ENCODE results near the gene PNMA6E. TPM values are rescaled to one million over a fixed set of nuclear protein-coding genes. Genes with fewer than 3 reads are reported as not detected.
A peak's percentile ranks its signal among the peaks of the same experiment; 100 is the strongest.
"Not testable (repeated sequence)": the region's sequence is repeated elsewhere in the genome, so short reads cannot be mapped to it uniquely, and the experiment has no call there.

PNMA6E gene
- total RNA-seq, 1 experiment from 2014 or later, result not detected

DNA sequence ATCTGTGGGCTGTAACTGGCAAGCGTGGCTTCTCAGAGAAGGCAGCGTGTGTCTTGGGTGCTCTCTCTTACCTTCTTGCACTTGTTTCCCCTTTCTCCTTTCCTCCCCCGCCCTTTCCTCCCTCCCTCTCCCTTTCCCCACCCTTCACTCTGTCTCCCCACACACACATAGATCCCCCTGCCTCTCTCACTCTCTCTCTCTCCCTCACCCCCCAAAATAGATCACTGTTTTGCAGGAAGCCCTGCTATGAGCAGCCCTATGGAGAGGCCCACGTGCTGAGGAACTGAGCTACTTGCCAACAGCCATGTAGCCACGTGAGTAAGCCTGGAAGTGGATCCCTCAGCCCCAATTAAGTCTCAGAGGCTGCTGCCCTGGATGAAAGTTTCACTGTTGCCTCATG, 4.3 kb upstream of the PNMA6E start:
- peaks cover 10% of the 10 kb centered on the region for H3K27me3 Mint-ChIP-seq (ENCODE audit: insufficient read depth, unreplicated experiment)
- no peaks in the 10 kb centered on the region for H3K4me1 Mint-ChIP-seq (ENCODE audit: low read depth, unreplicated experiment)
- H3K4me3 Mint-ChIP-seq (ENCODE audit: unreplicated experiment), result no peak overlapping the region
- POLR2A ChIA-PET, result no interaction called here
- TF ChIP-seq, protein P1, sequence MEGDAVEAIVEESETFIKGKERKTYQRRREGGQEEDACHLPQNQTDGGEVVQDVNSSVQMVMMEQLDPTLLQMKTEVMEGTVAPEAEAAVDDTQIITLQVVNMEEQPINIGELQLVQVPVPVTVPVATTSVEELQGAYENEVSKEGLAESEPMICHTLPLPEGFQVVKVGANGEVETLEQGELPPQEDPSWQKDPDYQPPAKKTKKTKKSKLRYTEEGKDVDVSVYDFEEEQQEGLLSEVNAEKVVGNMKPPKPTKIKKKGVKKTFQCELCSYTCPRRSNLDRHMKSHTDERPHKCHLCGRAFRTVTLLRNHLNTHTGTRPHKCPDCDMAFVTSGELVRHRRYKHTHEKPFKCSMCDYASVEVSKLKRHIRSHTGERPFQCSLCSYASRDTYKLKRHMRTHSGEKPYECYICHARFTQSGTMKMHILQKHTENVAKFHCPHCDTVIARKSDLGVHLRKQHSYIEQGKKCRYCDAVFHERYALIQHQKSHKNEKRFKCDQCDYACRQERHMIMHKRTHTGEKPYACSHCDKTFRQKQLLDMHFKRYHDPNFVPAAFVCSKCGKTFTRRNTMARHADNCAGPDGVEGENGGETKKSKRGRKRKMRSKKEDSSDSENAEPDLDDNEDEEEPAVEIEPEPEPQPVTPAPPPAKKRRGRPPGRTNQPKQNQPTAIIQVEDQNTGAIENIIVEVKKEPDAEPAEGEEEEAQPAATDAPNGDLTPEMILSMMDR (IDR thresholded peaks at IDR 0.05; ENCODE audit: insufficient read depth in 1 of 2, low read depth in 1 of 2, low read length in 1 of 2, severe bottlenecking in 1 of 2, unreplicated experiment in 1 of 2), result no peak
- intact Hi-C loops (cut with micrococcal nuclease; ENCODE audit: unreplicated experiment), result no loop called here
- no peak overlapping the region for H3K27ac Mint-ChIP-seq (ENCODE audit: unreplicated experiment)
- H3K27me3 ChIP-seq (replicated peaks; ENCODE audit: control insufficient read depth, insufficient read depth, low read length), result no peaks in the 10 kb centered on the region
- no TSS peak for BruUV-seq (replicated peaks)
- no peak overlapping the region for H3K4me3 ChIP-seq (ENCODE audit: low read depth, low read length)
- CTCF ChIA-PET, result no interaction called here
- H3K9me3 Mint-ChIP-seq (ENCODE audit: unreplicated experiment), result no peaks in the 10 kb centered on the region
- H3K36me3 Mint-ChIP-seq (ENCODE audit: insufficient read depth, unreplicated experiment), result no peaks in the 10 kb centered on the region
- H3K36me3 ChIP-seq (ENCODE audit: control insufficient read depth, insufficient read depth, low read length), result no peaks in the 10 kb centered on the region
- H3K9me3 ChIP-seq, result no peaks in the 10 kb centered on the region
- DNase-seq, result no peak
- no peaks in the 10 kb centered on the region for H3K4me1 ChIP-seq

DNA sequence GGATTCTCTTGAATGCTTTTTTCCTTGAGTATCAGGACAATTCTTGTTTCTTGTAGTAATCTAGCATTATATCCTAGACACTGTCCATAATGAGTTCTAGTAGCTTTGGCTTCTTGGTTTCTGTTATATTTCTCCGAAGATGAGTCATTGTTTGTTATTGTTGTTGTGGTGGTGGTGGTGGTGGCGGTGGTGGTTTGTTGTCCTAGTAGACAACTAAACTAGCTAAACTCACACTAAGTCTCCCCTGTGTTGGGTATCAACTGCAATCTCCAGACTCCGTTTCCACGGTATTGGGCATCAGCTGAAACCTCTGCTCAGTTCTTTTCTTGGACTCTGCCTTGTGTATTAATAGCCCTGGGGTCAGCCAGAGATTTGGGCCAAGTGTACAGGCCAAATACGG, 3.2 kb upstream of the PNMA6E start:
- H3K36me3 ChIP-seq (ENCODE audit: control insufficient read depth, insufficient read depth, low read length); POLR2A ChIA-PET; H3K4me3 Mint-ChIP-seq (ENCODE audit: unreplicated experiment); H3K27me3 ChIP-seq (replicated peaks; ENCODE audit: control insufficient read depth, insufficient read depth, low read length); H3K4me1 ChIP-seq; CTCF ChIA-PET; H3K9me3 Mint-ChIP-seq (ENCODE audit: unreplicated experiment); DNase-seq; H3K27ac Mint-ChIP-seq (ENCODE audit: unreplicated experiment); BruUV-seq (replicated peaks); H3K4me1 Mint-ChIP-seq (ENCODE audit: low read depth, unreplicated experiment); H3K9me3 ChIP-seq; H3K36me3 Mint-ChIP-seq (ENCODE audit: insufficient read depth, unreplicated experiment); H3K27me3 Mint-ChIP-seq (ENCODE audit: insufficient read depth, unreplicated experiment); intact Hi-C loops (cut with micrococcal nuclease; ENCODE audit: unreplicated experiment); H3K4me3 ChIP-seq (ENCODE audit: low read depth, low read length): not testable (repeated sequence)

DNA sequence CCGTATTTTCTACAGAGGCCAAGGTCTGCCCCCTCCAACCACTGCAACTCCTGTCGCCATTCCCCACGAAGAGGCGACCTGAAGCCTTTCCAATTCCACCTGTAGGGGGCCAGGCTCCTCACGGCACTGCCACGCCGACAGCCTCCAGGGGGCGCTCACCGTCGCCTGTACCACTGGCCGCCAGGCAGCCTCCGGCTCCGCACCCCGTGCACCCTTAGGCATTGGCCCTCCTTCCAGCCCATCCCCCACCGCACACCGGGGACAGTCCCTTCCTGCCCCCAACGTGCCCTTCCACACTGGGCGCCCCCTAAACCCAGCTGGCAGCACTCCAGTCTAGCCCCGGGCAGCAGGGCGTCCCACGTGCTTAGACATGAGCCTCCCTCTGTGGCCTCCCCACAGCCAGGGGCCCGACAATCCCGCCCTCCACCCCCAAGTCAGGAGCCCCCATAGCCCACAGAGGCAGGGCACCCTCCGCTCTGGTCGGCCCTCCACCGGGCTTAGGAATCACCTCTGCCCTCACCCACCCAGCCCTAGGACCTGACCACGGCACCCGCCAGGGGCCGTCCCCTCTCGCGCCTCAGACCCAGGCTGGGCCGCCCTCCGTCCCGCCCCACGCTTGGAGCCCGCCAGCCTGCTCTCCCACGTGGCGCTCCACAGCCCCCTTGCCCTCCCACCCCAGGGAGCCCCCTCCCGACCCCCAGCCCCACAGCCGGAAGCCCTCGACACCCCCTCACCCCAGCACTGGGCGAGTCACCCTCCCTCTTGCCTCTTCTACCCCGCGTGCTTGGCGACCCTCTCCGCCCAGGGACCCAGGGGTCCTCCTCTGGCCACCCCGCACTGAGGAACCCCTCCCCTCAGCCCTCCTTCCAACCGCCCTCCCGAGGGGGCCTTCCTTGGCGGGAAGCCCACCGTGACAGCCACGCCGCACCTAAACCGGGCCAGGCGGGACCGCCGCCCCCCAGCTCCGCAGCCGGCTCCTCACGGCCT, 711 bp downstream of the PNMA6E start:
- TF ChIP-seq, protein P1 (IDR thresholded peaks at IDR 0.05; ENCODE audit: insufficient read depth in 1 of 2, low read depth in 1 of 2, low read length in 1 of 2, severe bottlenecking in 1 of 2, unreplicated experiment in 1 of 2), result peak; percentile 53 to 65
- ChIA-PET CTCF (no interaction called here), POLR2A (no interaction called here)
- Histone ChIP-seq H3K27me3 (replicated peaks; ENCODE audit: control insufficient read depth, insufficient read depth, low read length) (no peaks in the 10 kb centered on the region), H3K4me3 (ENCODE audit: low read depth, low read length) (no peak overlapping the region), H3K36me3 (ENCODE audit: control insufficient read depth, insufficient read depth, low read length) (no peaks in the 10 kb centered on the region), H3K9me3 (no peaks in the 10 kb centered on the region), H3K4me1 (no peaks in the 10 kb centered on the region)
- DNase-seq, result peak in 1 of 2 experiments; percentile 43
- Mint-ChIP-seq H3K27me3 (ENCODE audit: insufficient read depth, unreplicated experiment) (peaks cover 6% of the 10 kb centered on the region), H3K4me3 (ENCODE audit: unreplicated experiment) (no peak overlapping the region), H3K27ac (ENCODE audit: unreplicated experiment) (no peak overlapping the region), H3K36me3 (ENCODE audit: insufficient read depth, unreplicated experiment) (no peaks in the 10 kb centered on the region), H3K9me3 (ENCODE audit: unreplicated experiment) (no peaks in the 10 kb centered on the region), H3K4me1 (ENCODE audit: low read depth, unreplicated experiment) (no peaks in the 10 kb centered on the region)
- BruUV-seq (replicated peaks), result no TSS peak
- intact Hi-C loops (cut with micrococcal nuclease; ENCODE audit: unreplicated experiment), result no loop called here

Data from Caco-2 (cell line).